Measurements from ENCODE around the gene ZNF282. TPM values are rescaled to one million over a fixed set of nuclear protein-coding genes. Genes with fewer than 3 reads are reported as not detected.

The ZNF282 gene
- total RNA-seq, 4 donors from 2014 or later, result 18.3 to 40.8 (median 22.2) TPM

DNA sequence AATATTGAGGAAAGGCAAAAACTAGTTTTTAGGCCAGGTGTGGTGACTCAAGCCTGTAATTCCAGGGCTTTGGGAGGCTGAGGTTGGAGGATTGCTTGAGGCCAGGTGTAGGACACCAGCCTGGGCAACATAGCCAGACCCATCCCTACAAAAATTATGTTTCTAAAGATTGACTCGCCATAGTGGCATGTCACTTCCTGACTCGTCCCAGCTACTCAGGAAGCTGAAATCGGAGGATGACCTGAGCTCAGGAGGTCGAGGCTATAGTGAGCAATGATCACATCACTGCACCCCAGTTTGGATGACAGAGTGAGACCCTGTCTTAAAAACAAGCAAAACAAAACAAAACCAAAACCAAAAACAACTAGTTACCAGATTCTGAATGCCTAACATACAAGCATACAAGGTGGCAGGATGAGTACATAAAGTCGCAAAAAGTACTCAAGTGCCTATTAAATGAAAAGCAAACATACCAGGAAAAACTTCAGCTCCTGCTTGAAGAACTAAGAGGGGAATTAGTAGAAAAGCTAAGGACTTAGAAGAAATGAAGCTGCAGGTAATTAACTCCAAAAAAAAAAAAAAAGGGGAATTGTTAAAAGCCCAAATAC lies 34.0 kb upstream of the ZNF282 start:
- Histone ChIP-seq H3K27me3 (no peaks in the 10 kb centered on the region), H3K36me3 (peaks cover 0 to 34% (median 8%) of the 10 kb centered on the region in 4 donors), H3K4me3 (no peak overlapping the region), H3K4me1 (no peaks in the 10 kb centered on the region), H3K27ac (no peak overlapping the region), H3K9me3 (no peaks in the 10 kb centered on the region)
- in situ Hi-C loops (cut with MboI; ENCODE audit: low pct_ligation_motif_present in 1 of 4, low pct_unique_long_range_greater_than_20kb in 1 of 4, low sequenced_read_pairs in 3 of 4), result no loop called here
- WGBS, 2 donors (ENCODE audit: low coverage in 1 of 2), result 79 to 90% methylated on average over 3 to 5 of the region's 5 CpGs
- DNase-seq, result no peak
- no peak for TF ChIP-seq POLR2AphosphoS5 (IDR thresholded peaks at IDR 0.05)
- no peak for TF ChIP-seq EP300 (IDR thresholded peaks at IDR 0.05; ENCODE audit: low read depth)
- TF ChIP-seq CTCF (IDR thresholded peaks at IDR 0.05), result no peak
- no peak for TF ChIP-seq POLR2A (IDR thresholded peaks at IDR 0.05)
- intact Hi-C loops (cut with DNase I; ENCODE audit: low total_unique reads), result no loop called here

DNA sequence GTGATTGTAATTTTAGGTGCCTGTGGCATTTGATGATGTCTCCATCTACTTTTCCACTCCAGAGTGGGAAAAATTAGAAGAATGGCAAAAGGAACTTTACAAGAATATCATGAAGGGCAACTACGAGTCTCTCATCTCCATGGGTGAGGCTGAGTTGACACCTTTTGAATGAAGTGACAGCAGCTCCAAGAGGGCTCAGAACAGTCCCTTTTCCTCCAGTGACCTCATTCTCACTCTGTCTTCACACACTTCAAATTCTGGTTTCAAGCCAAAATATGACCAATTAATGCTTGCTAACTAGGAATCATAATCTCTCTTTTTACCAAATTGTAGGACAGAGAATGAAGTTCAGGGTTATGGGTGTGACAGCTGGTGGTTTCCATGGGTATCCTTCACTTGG lies 29.2 kb upstream of the ZNF282 start:
- H3K36me3 ChIP-seq, result peaks cover 0 to 54% (median 17%) of the 10 kb centered on the region in 4 donors
- H3K9me3 ChIP-seq, result no peaks in the 10 kb centered on the region
- 79 to 80% methylated on average over 1 of the region's 1 CpG for WGBS, 2 donors (ENCODE audit: low coverage in 1 of 2)
- H3K4me3 ChIP-seq, result no peak overlapping the region
- DNase-seq, result no peak
- H3K27ac ChIP-seq, result no peak overlapping the region
- TF ChIP-seq CTCF (IDR thresholded peaks at IDR 0.05), result no peak
- H3K27me3 ChIP-seq, result no peaks in the 10 kb centered on the region
- in situ Hi-C loops (cut with MboI; ENCODE audit: low pct_ligation_motif_present in 1 of 4, low pct_unique_long_range_greater_than_20kb in 1 of 4, low sequenced_read_pairs in 3 of 4), result no loop called here
- no peaks in the 10 kb centered on the region for H3K4me1 ChIP-seq
- intact Hi-C loops (cut with DNase I; ENCODE audit: low total_unique reads), result no loop called here

- no peak for DNase-seq
- Histone ChIP-seq H3K27ac (no peak overlapping the region), H3K9me3 (no peaks in the 10 kb centered on the region), H3K4me3 (no peak overlapping the region), H3K36me3 (peaks cover 0 to 53% (median 17%) of the 10 kb centered on the region in 4 donors), H3K4me1 (no peaks in the 10 kb centered on the region), H3K27me3 (no peaks in the 10 kb centered on the region)
- no peak for TF ChIP-seq EP300 (IDR thresholded peaks at IDR 0.05; ENCODE audit: low read depth)
- TF ChIP-seq CTCF (IDR thresholded peaks at IDR 0.05), result no peak
- TF ChIP-seq POLR2A (IDR thresholded peaks at IDR 0.05), result no peak
- TF ChIP-seq POLR2AphosphoS5 (IDR thresholded peaks at IDR 0.05), result no peak
- in situ Hi-C loops (cut with MboI; ENCODE audit: low pct_ligation_motif_present in 1 of 4, low pct_unique_long_range_greater_than_20kb in 1 of 4, low sequenced_read_pairs in 3 of 4) (no loop called here), intact Hi-C loops (cut with DNase I; ENCODE audit: low total_unique reads) (no loop called here)
These were observed 28.6 kb upstream of the ZNF282 start for GRCh38 chr7:149166630-149167352.

DNA sequence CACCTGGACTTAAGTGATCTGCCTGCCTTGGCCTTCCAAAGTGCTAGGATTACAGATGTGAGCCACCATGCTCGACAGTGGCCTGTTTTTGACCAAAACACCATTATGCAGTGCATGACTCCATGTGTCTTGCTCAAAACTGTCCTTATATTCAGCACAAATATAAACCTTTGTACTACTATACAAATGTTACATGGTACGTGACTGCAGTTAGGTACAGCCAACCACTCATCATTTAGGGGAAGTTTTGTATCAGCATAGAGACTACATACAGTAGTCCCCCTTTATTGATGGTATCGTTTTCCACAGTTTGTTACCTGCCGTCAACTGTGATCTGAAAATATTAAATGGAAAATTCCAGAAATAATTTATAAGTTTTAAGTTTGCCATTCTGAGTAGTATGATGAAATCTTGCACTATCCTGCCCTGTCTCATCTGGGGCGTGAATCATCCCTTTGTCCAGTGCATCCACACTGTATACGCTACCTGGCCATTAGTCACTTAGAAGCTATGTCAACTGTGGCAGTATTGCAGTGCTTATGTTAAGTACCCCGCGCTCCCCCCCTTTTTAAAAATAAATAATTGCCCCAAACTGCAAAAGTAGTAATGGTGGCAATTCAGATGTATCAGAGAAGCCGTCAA lies 23.3 kb upstream of the ZNF282 start:
- Histone ChIP-seq H3K4me3 (no peak overlapping the region), H3K4me1 (no peaks in the 10 kb centered on the region), H3K36me3 (peaks cover 0 to 39% (median 16%) of the 10 kb centered on the region in 4 donors), H3K27me3 (no peaks in the 10 kb centered on the region), H3K27ac (no peak overlapping the region), H3K9me3 (no peaks in the 10 kb centered on the region)
- intact Hi-C loops (cut with DNase I; ENCODE audit: low total_unique reads) (no loop called here), in situ Hi-C loops (cut with MboI; ENCODE audit: low pct_ligation_motif_present in 1 of 4, low pct_unique_long_range_greater_than_20kb in 1 of 4, low sequenced_read_pairs in 3 of 4) (no loop called here)
- WGBS, 2 donors (ENCODE audit: low coverage in 1 of 2), result 85 to 92% methylated on average over 6 to 9 of the region's 9 CpGs
- no peak for TF ChIP-seq CTCF (IDR thresholded peaks at IDR 0.05)
- TF ChIP-seq EP300 (IDR thresholded peaks at IDR 0.05; ENCODE audit: low read depth), result no peak
- no peak for DNase-seq
